B cell (primary cell): ENCODE measurements around the gene SKP1.

Experiments used
- EZH2 ChIP-seq: IDR thresholded peaks from 2 replicates; pipeline ENCODE4 v1.6.1; 2012; ENCODE audit warnings: borderline replicate concordance, low read depth, mild to moderate bottlenecking, moderate library complexity, low read length; ENCODE audit not compliant: insufficient read depth, poor library complexity, severe bottlenecking
- TF ChIP-seq, protein P1 (sequence below): fragments of 200-600 bp; IDR thresholded peaks from one replicate; pipeline ENCODE4 v1.8.0; 2022; ENCODE audit warnings: antibody characterized with exemption, mild to moderate bottlenecking

DNA sequence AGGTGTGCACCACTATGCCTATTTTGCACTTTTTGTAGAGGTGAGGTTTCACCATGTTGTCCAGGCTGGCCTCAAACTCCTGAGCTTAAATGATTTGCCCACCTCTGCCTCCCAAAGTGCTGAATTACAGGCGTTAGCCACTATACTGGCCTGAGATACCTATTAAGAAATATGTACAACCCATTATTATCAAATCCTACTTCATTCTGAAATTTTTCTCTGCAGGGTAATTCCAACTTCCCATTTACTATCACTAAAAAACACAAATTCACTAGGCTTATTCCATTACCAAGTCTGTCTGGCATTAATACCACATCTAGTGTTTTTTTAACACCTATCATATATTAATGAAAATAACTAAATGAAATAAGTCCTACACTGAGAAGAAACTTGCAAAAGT is 30.9 kb upstream of the SKP1 start:
- TF ChIP-seq, protein P1, sequence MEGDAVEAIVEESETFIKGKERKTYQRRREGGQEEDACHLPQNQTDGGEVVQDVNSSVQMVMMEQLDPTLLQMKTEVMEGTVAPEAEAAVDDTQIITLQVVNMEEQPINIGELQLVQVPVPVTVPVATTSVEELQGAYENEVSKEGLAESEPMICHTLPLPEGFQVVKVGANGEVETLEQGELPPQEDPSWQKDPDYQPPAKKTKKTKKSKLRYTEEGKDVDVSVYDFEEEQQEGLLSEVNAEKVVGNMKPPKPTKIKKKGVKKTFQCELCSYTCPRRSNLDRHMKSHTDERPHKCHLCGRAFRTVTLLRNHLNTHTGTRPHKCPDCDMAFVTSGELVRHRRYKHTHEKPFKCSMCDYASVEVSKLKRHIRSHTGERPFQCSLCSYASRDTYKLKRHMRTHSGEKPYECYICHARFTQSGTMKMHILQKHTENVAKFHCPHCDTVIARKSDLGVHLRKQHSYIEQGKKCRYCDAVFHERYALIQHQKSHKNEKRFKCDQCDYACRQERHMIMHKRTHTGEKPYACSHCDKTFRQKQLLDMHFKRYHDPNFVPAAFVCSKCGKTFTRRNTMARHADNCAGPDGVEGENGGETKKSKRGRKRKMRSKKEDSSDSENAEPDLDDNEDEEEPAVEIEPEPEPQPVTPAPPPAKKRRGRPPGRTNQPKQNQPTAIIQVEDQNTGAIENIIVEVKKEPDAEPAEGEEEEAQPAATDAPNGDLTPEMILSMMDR, result no peak
- no peak for TF ChIP-seq EZH2
